CD4-positive, alpha-beta memory T cell (primary cell): ENCODE measurements around the gene PIGU. TPM values are rescaled to one million over a fixed set of nuclear protein-coding genes. Genes with fewer than 3 reads are reported as not detected.

Source experiments
- CTCF ChIA-PET: fragments of 350-600 bp; sonication (Branson Sonifier 250); formaldehyde crosslinking; loops from one replicate; lab custom pipeline; 2021; ENCODE audit warnings: inconsistent platforms; ENCODE audit not compliant: partially characterized antibody; lab: Charles Lee
- POLR2A ChIA-PET: fragments of 350-600 bp; sonication (Branson Sonifier 250); formaldehyde crosslinking; loops from one replicate; lab custom pipeline; 2021; ENCODE audit not compliant: partially characterized antibody; lab: Charles Lee
- DNase-seq, 5 donors: peaks; one replicate each; pipeline versions ENCODE4 v3.0.0 to v3.0.0-alpha.2; 2020 to 2022; ENCODE audit warnings: mixed read lengths in 1 of 5
- H3K27ac ChIP-seq: one replicate; pipeline ENCODE4 v1.7.0; 2013; ENCODE audit warnings: low read depth, low read length
- H3K27me3 ChIP-seq: 2 replicates; pipeline ENCODE4 v1.7.0; 2013; ENCODE audit warnings: mild to moderate bottlenecking, low read length, moderate library complexity; ENCODE audit not compliant: insufficient read depth
- H3K36me3 ChIP-seq: 2 replicates; pipeline ENCODE4 v1.7.0; 2013; ENCODE audit warnings: mild to moderate bottlenecking, low read length, moderate library complexity; ENCODE audit not compliant: insufficient read depth
- H3K4me1 ChIP-seq: 2 replicates; pipeline ENCODE4 v1.7.0; 2013; ENCODE audit warnings: mild to moderate bottlenecking, low read length, moderate library complexity; ENCODE audit not compliant: insufficient read depth
- H3K4me3 ChIP-seq, 2 donors: one replicate each; pipeline ENCODE4 v1.7.0; 2013; ENCODE audit warnings: low read length in 2 of 2, mild to moderate bottlenecking in 1 of 2
- H3K9me3 ChIP-seq, 2 donors: one replicate each; pipeline ENCODE4 v1.7.0; 2013; ENCODE audit warnings: low read length in 2 of 2, control low read depth in 1 of 2; ENCODE audit not compliant: control insufficient read depth in 1 of 2
- H3K27ac Mint-ChIP-seq, 7 donors: one replicate each; pipeline ENCODE4 v1.8.0; 2020 to 2021; ENCODE audit warnings: mixed read lengths in 7 of 7, mild to moderate bottlenecking in 6 of 7, inconsistent platforms in 3 of 7, moderate library complexity in 3 of 7
- H3K27me3 Mint-ChIP-seq, 2 donors: one replicate each; pipeline ENCODE4 v1.8.0; 2020 to 2021; ENCODE audit warnings: mixed read lengths in 2 of 2
- H3K36me3 Mint-ChIP-seq, 2 donors: one replicate each; pipeline ENCODE4 v1.8.0; 2020 to 2021; ENCODE audit warnings: mixed read lengths in 2 of 2, inconsistent platforms in 1 of 2, mild to moderate bottlenecking in 1 of 2
- H3K4me1 Mint-ChIP-seq, 4 donors: one replicate each; pipeline ENCODE4 v1.8.0; 2020 to 2021; ENCODE audit warnings: mixed read lengths in 4 of 4, mild to moderate bottlenecking in 1 of 4
- H3K4me3 Mint-ChIP-seq, 8 donors: one replicate each; pipeline ENCODE4 v1.8.0; 2020 to 2021; ENCODE audit warnings: mixed read lengths in 8 of 8, mild to moderate bottlenecking in 7 of 8, moderate library complexity in 6 of 8, inconsistent platforms in 3 of 8
- H3K9me3 Mint-ChIP-seq, 8 donors: one replicate each; pipeline ENCODE4 v1.8.0; 2020 to 2021; ENCODE audit warnings: mixed read lengths in 8 of 8, mild to moderate bottlenecking in 5 of 8, inconsistent platforms in 3 of 8, moderate library complexity in 1 of 8
- intact Hi-C: fragments of 100-400 bp; cut with micrococcal nuclease; formaldehyde crosslinking; loops from one replicate; pipeline ENCODE4 v1.15.1; 2023
- polyA plus RNA-seq, 2 donors: library from polyadenylated mRNA; unstranded; fragments of 300-500 nt; fragmentation: Illumina TruSeq; gene quantifications; one replicate each; pipeline ENCODE4 v1.2.3, GENCODE V29; 2021
- total RNA-seq, 2 experiments: library from RNA; stranded (reverse); gene quantifications; one replicate each; pipeline ENCODE4 v1.2.3, GENCODE V29; 2021

PIGU gene
- total and polyA plus RNA-seq, 4 experiments from 2014 or later: 15.1 to 34.2 (median 21.1) TPM

DNA sequence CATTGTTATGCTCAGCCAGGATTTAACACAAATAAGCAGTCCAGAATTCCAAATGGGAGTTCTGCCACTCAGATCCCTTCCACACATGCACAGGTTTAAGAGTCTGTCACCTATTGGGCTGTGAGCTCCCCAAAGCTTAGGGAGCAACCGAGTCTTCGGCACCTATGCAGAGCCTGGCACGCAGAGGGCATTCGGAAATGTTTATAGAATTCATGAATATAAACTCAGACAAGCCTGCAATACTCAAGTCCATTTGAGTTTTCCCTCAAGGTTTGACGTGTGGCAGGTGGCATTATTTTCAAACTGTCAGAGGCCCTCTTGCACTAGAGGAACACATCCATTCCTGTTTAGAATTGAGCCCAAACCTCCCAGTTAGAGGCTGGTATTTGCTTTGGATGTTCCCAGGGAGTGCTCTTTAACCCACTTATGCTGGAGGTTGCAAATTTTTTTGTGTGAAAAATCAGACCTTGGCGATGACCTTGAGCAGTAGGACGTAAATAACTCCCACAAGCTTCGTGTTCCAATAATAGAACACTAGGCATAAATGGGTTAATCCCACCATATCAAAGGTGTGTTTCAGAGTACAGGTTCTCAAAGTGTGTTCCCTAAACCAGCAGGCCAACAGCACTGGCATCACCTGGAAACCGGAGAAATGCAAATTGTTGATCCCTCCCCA, 90.3 kb downstream of the PIGU start:
- peaks cover 5% of the 10 kb centered on the region for H3K4me1 ChIP-seq
- CTCF ChIA-PET: no interaction called here
- intact Hi-C loops: no loop called here
- Mint-ChIP-seq H3K4me3 (no peak overlapping the region), H3K4me1 (peaks cover 3 to 7% (median 5%) of the 10 kb centered on the region in 4 donors), H3K9me3 (no peaks in the 10 kb centered on the region), H3K27me3 (no peaks in the 10 kb centered on the region), H3K36me3 (peaks cover 15 to 29% of the 10 kb centered on the region in 2 donors), H3K27ac (peak overlapping the region in 2 of 7 donors; percentile 4 to 12)
- no peaks in the 10 kb centered on the region for H3K27me3 ChIP-seq
- H3K36me3 ChIP-seq: peaks cover 12% of the 10 kb centered on the region
- no peaks in the 10 kb centered on the region for H3K9me3 ChIP-seq
- no peak for DNase-seq
- H3K4me3 ChIP-seq: no peak overlapping the region
- H3K27ac ChIP-seq: no peak overlapping the region
- POLR2A ChIA-PET: no interaction called here

DNA sequence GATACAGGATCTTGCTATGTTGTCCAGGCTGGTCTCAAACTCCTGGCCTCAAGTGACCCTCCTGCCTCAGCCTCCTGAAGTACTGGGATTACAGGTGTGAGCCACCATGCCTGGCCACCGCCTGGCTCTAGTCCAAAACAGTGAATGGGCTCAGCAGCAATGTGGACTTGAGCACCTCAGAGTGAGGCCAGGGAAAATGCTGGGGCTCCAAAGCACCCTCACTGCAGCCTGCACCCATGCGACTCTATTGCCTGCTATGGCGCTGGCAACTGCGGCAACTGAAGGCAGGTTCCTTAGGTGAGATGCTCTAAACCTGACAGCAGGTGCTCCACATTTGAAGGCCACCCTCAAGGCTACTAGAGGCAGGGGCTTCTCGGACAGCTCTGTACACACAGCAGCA, 91.9 kb downstream of the PIGU start:
- Mint-ChIP-seq H3K36me3 (peaks cover 29 to 37% of the 10 kb centered on the region in 2 donors), H3K4me3 (no peak overlapping the region), H3K9me3 (no peaks in the 10 kb centered on the region), H3K27me3 (no peaks in the 10 kb centered on the region), H3K27ac (no peak overlapping the region), H3K4me1 (peaks cover 13 to 23% (median 20%) of the 10 kb centered on the region in 4 donors)
- POLR2A ChIA-PET: no interaction called here
- CTCF ChIA-PET: interaction anchor here (0.6 kb wide), 1 partner anchor 396 kb away, joined by 3 read pairs; no protein-coding TSS in a partner anchor
- no peak for DNase-seq
- Histone ChIP-seq H3K9me3 (no peaks in the 10 kb centered on the region), H3K36me3 (peaks cover 12% of the 10 kb centered on the region), H3K4me3 (no peak overlapping the region), H3K4me1 (peaks cover 21% of the 10 kb centered on the region), H3K27ac (no peak overlapping the region), H3K27me3 (no peaks in the 10 kb centered on the region)
- intact Hi-C loops: no loop called here

DNA sequence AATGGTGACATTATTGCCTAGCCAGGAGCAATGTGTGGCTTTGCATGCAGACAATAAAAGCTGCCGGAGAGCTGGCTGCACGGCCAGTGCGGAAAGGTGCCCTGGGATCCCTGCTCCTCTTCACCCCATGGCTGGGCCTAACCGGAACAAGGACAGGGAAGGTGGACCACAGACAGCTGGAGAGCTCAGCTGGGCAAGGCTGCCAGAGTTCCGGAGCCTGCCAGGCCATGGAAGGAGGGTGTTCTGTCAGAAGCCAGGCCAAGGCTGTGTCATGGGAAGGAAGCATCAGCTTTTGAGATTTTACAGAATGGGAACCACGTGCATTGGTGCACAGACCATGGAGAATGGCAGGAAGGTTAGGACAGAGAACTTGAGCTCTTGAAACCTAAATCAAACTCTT, 93.3 kb downstream of the PIGU start:
- no peak for DNase-seq
- Histone ChIP-seq H3K27me3 (no peaks in the 10 kb centered on the region), H3K4me1 (peaks cover 32% of the 10 kb centered on the region), H3K9me3 (no peaks in the 10 kb centered on the region), H3K36me3 (peaks cover 12% of the 10 kb centered on the region), H3K4me3 (no peak overlapping the region), H3K27ac (no peak overlapping the region)
- intact Hi-C loops: no loop called here
- Mint-ChIP-seq H3K4me3 (no peak overlapping the region), H3K4me1 (peaks cover 13 to 30% (median 27%) of the 10 kb centered on the region in 4 donors), H3K27me3 (no peaks in the 10 kb centered on the region), H3K36me3 (peaks cover 29 to 37% of the 10 kb centered on the region in 2 donors), H3K9me3 (no peaks in the 10 kb centered on the region), H3K27ac (peak overlapping the region in 1 of 7 donors; percentile 35)
- ChIA-PET CTCF (interaction anchor here (1.0 kb wide), 1 partner anchor 45 kb away, joined by 3 read pairs; no protein-coding TSS in a partner anchor), POLR2A (no interaction called here)

DNA sequence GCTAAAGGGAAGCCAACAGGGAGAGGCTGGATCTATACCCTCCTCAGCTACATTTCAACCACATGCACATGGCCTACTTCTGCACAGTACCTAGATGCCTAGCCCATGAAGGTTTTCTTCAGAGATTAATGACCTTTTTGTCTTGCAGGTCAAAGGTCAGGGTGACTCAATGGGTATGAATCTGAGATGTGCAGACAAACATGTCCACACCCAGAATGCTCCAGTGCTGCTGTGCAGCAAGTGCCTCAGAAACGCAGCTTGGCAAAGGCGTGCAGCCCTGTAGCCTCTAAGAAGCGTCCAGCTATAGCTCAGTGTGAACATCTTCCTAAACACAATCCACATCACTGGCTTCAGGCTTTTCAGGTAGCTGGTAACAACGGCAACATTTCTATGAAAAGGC, 94.0 kb downstream of the PIGU start:
- Mint-ChIP-seq H3K4me1 (peaks cover 13 to 32% (median 27%) of the 10 kb centered on the region in 4 donors), H3K27ac (peak overlapping the region in 2 of 7 donors; percentile 35 to 57), H3K36me3 (peaks cover 34 to 37% of the 10 kb centered on the region in 2 donors), H3K27me3 (no peaks in the 10 kb centered on the region), H3K4me3 (no peak overlapping the region), H3K9me3 (no peaks in the 10 kb centered on the region)
- Histone ChIP-seq H3K4me3 (no peak overlapping the region), H3K27ac (no peak overlapping the region), H3K36me3 (peaks cover 12% of the 10 kb centered on the region), H3K27me3 (no peaks in the 10 kb centered on the region), H3K4me1 (peaks cover 32% of the 10 kb centered on the region), H3K9me3 (no peaks in the 10 kb centered on the region)
- ChIA-PET POLR2A (no interaction called here), CTCF (interaction anchor here (1.0 kb wide), 1 partner anchor 45 kb away, joined by 3 read pairs; no protein-coding TSS in a partner anchor)
- intact Hi-C loops: no loop called here
- no peak for DNase-seq

DNA sequence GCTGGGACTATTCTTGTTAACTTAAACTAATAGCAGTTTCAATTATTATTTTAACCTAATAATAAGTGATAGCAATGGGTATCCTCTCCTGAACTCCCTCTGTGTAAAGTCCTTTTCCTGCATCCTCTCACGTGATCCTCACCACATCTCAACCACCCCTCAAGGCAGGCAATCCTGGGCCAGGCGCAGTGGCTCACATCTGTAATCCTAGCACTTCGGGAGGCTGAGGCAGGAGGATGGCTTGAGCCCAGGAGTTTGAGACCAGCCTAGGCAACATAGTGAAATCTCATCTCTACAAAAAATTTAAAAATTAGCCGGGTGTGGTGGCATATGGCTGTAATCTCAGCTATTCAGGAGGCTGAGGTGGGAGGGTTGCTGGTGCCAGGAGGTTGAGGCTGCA, 94.7 kb downstream of the PIGU start:
- Histone ChIP-seq H3K4me1 (peaks cover 32% of the 10 kb centered on the region), H3K36me3 (peaks cover 12% of the 10 kb centered on the region), H3K27ac (no peak overlapping the region), H3K4me3 (no peak overlapping the region), H3K9me3 (no peaks in the 10 kb centered on the region), H3K27me3 (no peaks in the 10 kb centered on the region)
- POLR2A ChIA-PET: no interaction called here
- peak overlapping the region; percentile 57 to 93 (median 89) for H3K27ac Mint-ChIP-seq
- peaks cover 31 to 33% of the 10 kb centered on the region in 2 donors for H3K36me3 Mint-ChIP-seq
- peaks cover 13 to 32% (median 27%) of the 10 kb centered on the region in 4 donors for H3K4me1 Mint-ChIP-seq
- DNase-seq: no peak
- intact Hi-C loops: no loop called here
- CTCF ChIA-PET: no interaction called here
- no peaks in the 10 kb centered on the region for H3K9me3 Mint-ChIP-seq
- no peak overlapping the region for H3K4me3 Mint-ChIP-seq
- H3K27me3 Mint-ChIP-seq: no peaks in the 10 kb centered on the region

DNA sequence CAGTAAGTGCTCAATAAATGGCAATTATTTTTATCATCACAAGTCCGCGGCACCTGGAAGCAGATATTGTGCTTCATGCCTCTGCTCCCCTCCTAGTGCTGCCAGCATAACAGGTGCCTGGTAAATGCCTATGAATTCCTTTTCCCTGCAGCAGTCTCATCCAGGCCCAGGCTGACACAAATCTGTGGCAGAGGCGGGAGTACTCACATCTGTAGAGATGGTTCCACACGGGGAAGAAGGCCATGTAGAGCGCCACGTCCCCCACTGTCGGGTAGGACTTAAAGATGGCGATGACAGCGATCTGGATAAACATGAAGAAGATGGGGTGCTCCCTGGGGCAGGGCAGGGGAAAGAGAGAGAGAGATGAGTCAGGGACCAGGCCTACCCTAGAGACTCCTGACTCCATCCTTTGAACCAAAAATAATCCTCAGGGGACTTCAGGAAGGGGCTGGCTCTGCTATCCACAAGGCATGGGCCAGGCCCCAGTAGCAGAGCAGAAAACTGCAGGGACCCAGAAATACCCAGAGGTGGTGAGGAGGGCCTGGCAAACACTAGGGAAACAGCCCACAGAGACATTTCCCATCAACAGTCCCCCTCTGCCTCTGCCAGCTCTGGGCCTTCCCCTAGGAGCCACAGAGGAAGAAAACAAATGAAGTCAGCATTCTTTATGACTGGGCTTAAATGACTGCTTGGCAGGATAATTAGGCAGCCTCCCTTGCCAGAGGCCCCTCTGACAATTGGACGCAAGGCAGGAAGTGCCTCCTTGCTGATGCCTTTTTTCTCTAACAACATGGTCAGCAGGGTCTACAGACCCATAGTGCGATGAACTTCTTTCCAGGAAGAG, 95.3 kb downstream of the PIGU start:
- H3K36me3 Mint-ChIP-seq: peaks cover 29 to 31% of the 10 kb centered on the region in 2 donors

More for the DNA sequence above, 95.3 kb downstream of the PIGU start:
- Mint-ChIP-seq H3K9me3 (no peaks in the 10 kb centered on the region), H3K27ac (peak overlapping the region; percentile 57 to 93 (median 90)), H3K4me1 (peaks cover 13 to 32% (median 27%) of the 10 kb centered on the region in 4 donors), H3K4me3 (peak overlapping the region in 1 of 8 donors; percentile 13), H3K27me3 (no peaks in the 10 kb centered on the region)
- DNase-seq: no peak
- intact Hi-C loops: no loop called here
- no peaks in the 10 kb centered on the region for H3K9me3 ChIP-seq
- H3K4me1 ChIP-seq: peaks cover 32% of the 10 kb centered on the region
- no peak overlapping the region for H3K4me3 ChIP-seq
- H3K27ac ChIP-seq: no peak overlapping the region
- H3K27me3 ChIP-seq: no peaks in the 10 kb centered on the region
- ChIA-PET POLR2A (no interaction called here), CTCF (no interaction called here)
- peaks cover 6% of the 10 kb centered on the region for H3K36me3 ChIP-seq
